ENCODE data around the gene SLC25A48.

The SLC25A48 gene

GRCh38 chr5:135916638-135917263 is 82.3 kb downstream of the SLC25A48 start:
- H3K27me3 ChIP-seq: peaks cover 78% of the 10 kb centered on the region
- TF ChIP-seq CTCF (IDR thresholded peaks at IDR 0.05; ENCODE audit: low read depth, low read length): no peak
- no peak for DNase-seq
- H3K36me3 ChIP-seq: no peaks in the 10 kb centered on the region
- no peak overlapping the region for H3K4me3 ChIP-seq (ENCODE audit: low read depth, low read length)
- H3K9me3 ChIP-seq: no peaks in the 10 kb centered on the region; the same call in 1 of the 2 replicates
- no peaks in the 10 kb centered on the region for H3K4me1 ChIP-seq

- TF ChIP-seq CTCF (IDR thresholded peaks at IDR 0.05; ENCODE audit: low read depth, low read length): no peak
- no peaks in the 10 kb centered on the region for H3K36me3 ChIP-seq
- no peaks in the 10 kb centered on the region for H3K4me1 ChIP-seq
- H3K4me3 ChIP-seq (ENCODE audit: low read depth, low read length): no peak overlapping the region
- DNase-seq: no peak
- H3K9me3 ChIP-seq: no peaks in the 10 kb centered on the region
- H3K27me3 ChIP-seq: peaks cover 54% of the 10 kb centered on the region
Observed at GRCh38 chr5:135920199-135920598, 85.7 kb downstream of the SLC25A48 start.

GRCh38 chr5:135921388-135921787 is 86.9 kb downstream of the SLC25A48 start:
- H3K4me1 ChIP-seq: no peaks in the 10 kb centered on the region
- H3K9me3 ChIP-seq: no peaks in the 10 kb centered on the region
- no peaks in the 10 kb centered on the region for H3K36me3 ChIP-seq
- no peak overlapping the region for H3K4me3 ChIP-seq (ENCODE audit: low read depth, low read length)
- no peak for DNase-seq
- peaks cover 46% of the 10 kb centered on the region for H3K27me3 ChIP-seq
- TF ChIP-seq CTCF (IDR thresholded peaks at IDR 0.05; ENCODE audit: low read depth, low read length): no peak

- no peak overlapping the region for H3K4me3 ChIP-seq (ENCODE audit: low read depth, low read length)
- no peak for DNase-seq
- no peak for TF ChIP-seq CTCF (IDR thresholded peaks at IDR 0.05; ENCODE audit: low read depth, low read length)
- H3K36me3 ChIP-seq: no peaks in the 10 kb centered on the region
- H3K9me3 ChIP-seq: no peaks in the 10 kb centered on the region
- H3K4me1 ChIP-seq: no peaks in the 10 kb centered on the region
- H3K27me3 ChIP-seq: peaks cover 74% of the 10 kb centered on the region
Observed at GRCh38 chr5:135930029-135930948, 95.8 kb downstream of the SLC25A48 start.

- H3K4me3 ChIP-seq (ENCODE audit: low read depth, low read length): no peak overlapping the region
- TF ChIP-seq CTCF (IDR thresholded peaks at IDR 0.05; ENCODE audit: low read depth, low read length): no peak
Observed at GRCh38 chr5:135930949-135931295, 96.5 kb downstream of the SLC25A48 start.

GRCh38 chr5:135934939-135935338 is 100.5 kb downstream of the SLC25A48 start:
- no peak overlapping the region for H3K4me3 ChIP-seq (ENCODE audit: low read depth, low read length)
- no peak for DNase-seq

More at GRCh38 chr5:135930949-135931295, 96.5 kb downstream of the SLC25A48 start:
- no peak for DNase-seq
- no peaks in the 10 kb centered on the region for H3K36me3 ChIP-seq
- no peaks in the 10 kb centered on the region for H3K4me1 ChIP-seq
- peaks cover 80% of the 10 kb centered on the region for H3K27me3 ChIP-seq
- no peaks in the 10 kb centered on the region for H3K9me3 ChIP-seq

More at GRCh38 chr5:135934939-135935338, 100.5 kb downstream of the SLC25A48 start:
- H3K27me3 ChIP-seq: peaks cover 88% of the 10 kb centered on the region
- H3K4me1 ChIP-seq: no peaks in the 10 kb centered on the region
- H3K36me3 ChIP-seq: no peaks in the 10 kb centered on the region
- no peak for TF ChIP-seq CTCF (IDR thresholded peaks at IDR 0.05; ENCODE audit: low read depth, low read length)
- no peaks in the 10 kb centered on the region for H3K9me3 ChIP-seq

Data from BE2C (cell line).